Activated T-helper 17 cell treated with anti-CD3 and anti-CD28 coated beads, Interleukin-2, amount 50 U/mL, for 72 hours (primary cell): Measurements from ENCODE around the gene MIEF2. TPM values are rescaled to one million over a fixed set of nuclear protein-coding genes. Genes with fewer than 3 reads are reported as not detected.

Source experiments
- ATAC-seq: fragments of 150-1000 bp; cut with Tn5 transposase; replicated peaks from 2 replicates; pipeline ENCODE4 v1.10.0; 2021; ENCODE audit warnings: mild to moderate bottlenecking, moderate library complexity
- H3K27ac Mint-ChIP-seq: one replicate; pipeline ENCODE4 v1.8.0; 2022; ENCODE audit warnings: mixed read lengths
- H3K27me3 Mint-ChIP-seq: one replicate; pipeline ENCODE4 v1.8.0; 2022; ENCODE audit warnings: mixed read lengths
- H3K36me3 Mint-ChIP-seq: one replicate; pipeline ENCODE4 v1.8.0; 2022; ENCODE audit warnings: low read depth, mild to moderate bottlenecking, mixed read lengths
- H3K4me1 Mint-ChIP-seq: one replicate; pipeline ENCODE4 v1.8.0; 2022; ENCODE audit warnings: mixed read lengths
- H3K4me3 Mint-ChIP-seq: one replicate; pipeline ENCODE4 v1.8.0; 2022; ENCODE audit warnings: mild to moderate bottlenecking, mixed read lengths
- H3K9me3 Mint-ChIP-seq: one replicate; pipeline ENCODE4 v1.8.0; 2022; ENCODE audit warnings: mixed read lengths
- total RNA-seq, 2 donors: library from RNA; stranded (reverse); gene quantifications; one replicate each; pipeline ENCODE4 v1.2.3, GENCODE V29; 2022

Gene MIEF2
- total RNA-seq, 2 donors from 2014 or later: 5.0 to 15.2 TPM

- Mint-ChIP-seq H3K27ac (no peak overlapping the region), H3K4me3 (no peak overlapping the region)
These were observed 13.4 kb upstream of the MIEF2 start for GRCh38 chr17:18246880-18247612.

GRCh38 chr17:18247613-18248001 lies 12.9 kb upstream of the MIEF2 start:
- Mint-ChIP-seq H3K4me3 (no peak overlapping the region), H3K4me1 (peaks cover 5% of the 10 kb centered on the region), H3K9me3 (no peaks in the 10 kb centered on the region), H3K27me3 (no peaks in the 10 kb centered on the region), H3K36me3 (peaks cover 86% of the 10 kb centered on the region), H3K27ac (no peak overlapping the region)
- no peak for ATAC-seq

More at GRCh38 chr17:18246880-18247612, 13.4 kb upstream of the MIEF2 start:
- Mint-ChIP-seq H3K36me3 (peaks cover 81% of the 10 kb centered on the region), H3K27me3 (no peaks in the 10 kb centered on the region), H3K4me1 (peaks cover 5% of the 10 kb centered on the region), H3K9me3 (no peaks in the 10 kb centered on the region)
- ATAC-seq: peak; percentile 58

GRCh38 chr17:18248300-18248731 lies 12.1 kb upstream of the MIEF2 start:
- Mint-ChIP-seq H3K36me3 (peaks cover 94% of the 10 kb centered on the region), H3K27ac (peak overlapping the region; percentile 34), H3K27me3 (no peaks in the 10 kb centered on the region), H3K4me1 (peaks cover 5% of the 10 kb centered on the region), H3K4me3 (no peak overlapping the region), H3K9me3 (no peaks in the 10 kb centered on the region)
- peak; percentile 77 for ATAC-seq

- no peak overlapping the region for H3K4me3 Mint-ChIP-seq
- H3K27me3 Mint-ChIP-seq: no peaks in the 10 kb centered on the region
- no peak overlapping the region for H3K27ac Mint-ChIP-seq
- H3K9me3 Mint-ChIP-seq: no peaks in the 10 kb centered on the region
- no peak for ATAC-seq
- H3K4me1 Mint-ChIP-seq: peaks cover 5% of the 10 kb centered on the region
- H3K36me3 Mint-ChIP-seq: peaks cover 95% of the 10 kb centered on the region
These were observed 11.7 kb upstream of the MIEF2 start for GRCh38 chr17:18248811-18249210.

GRCh38 chr17:18250259-18250658 lies 10.2 kb upstream of the MIEF2 start:
- no peak overlapping the region for H3K27ac Mint-ChIP-seq
- H3K4me1 Mint-ChIP-seq: peaks cover 5% of the 10 kb centered on the region
- H3K9me3 Mint-ChIP-seq: no peaks in the 10 kb centered on the region
- H3K27me3 Mint-ChIP-seq: no peaks in the 10 kb centered on the region
- ATAC-seq: no peak
- H3K36me3 Mint-ChIP-seq: peaks cover 99% of the 10 kb centered on the region
- no peak overlapping the region for H3K4me3 Mint-ChIP-seq

GRCh38 chr17:18250708-18251107 lies 9.8 kb upstream of the MIEF2 start:
- Mint-ChIP-seq H3K36me3 (peaks cover 99% of the 10 kb centered on the region), H3K9me3 (no peaks in the 10 kb centered on the region), H3K4me3 (no peak overlapping the region), H3K27me3 (no peaks in the 10 kb centered on the region), H3K4me1 (peaks cover 5% of the 10 kb centered on the region), H3K27ac (no peak overlapping the region)
- ATAC-seq: no peak

GRCh38 chr17:18251204-18251603 lies 9.3 kb upstream of the MIEF2 start:
- Mint-ChIP-seq H3K36me3 (peaks cover 99% of the 10 kb centered on the region), H3K4me1 (peaks cover 5% of the 10 kb centered on the region)

GRCh38 chr17:18252160-18252559 lies 8.3 kb upstream of the MIEF2 start:
- Mint-ChIP-seq H3K27me3 (no peaks in the 10 kb centered on the region), H3K36me3 (peaks cover 99% of the 10 kb centered on the region), H3K4me1 (peaks cover 12% of the 10 kb centered on the region), H3K9me3 (no peaks in the 10 kb centered on the region), H3K4me3 (no peak overlapping the region), H3K27ac (peak overlapping the region; percentile 8)
- ATAC-seq: no peak

More at GRCh38 chr17:18251204-18251603, 9.3 kb upstream of the MIEF2 start:
- Mint-ChIP-seq H3K27ac (no peak overlapping the region), H3K27me3 (no peaks in the 10 kb centered on the region), H3K4me3 (no peak overlapping the region), H3K9me3 (no peaks in the 10 kb centered on the region)
- ATAC-seq: no peak

GRCh38 chr17:18253187-18253884 lies 7.1 kb upstream of the MIEF2 start:
- Mint-ChIP-seq H3K27ac (no peak overlapping the region), H3K36me3 (peaks cover 93% of the 10 kb centered on the region), H3K4me1 (peaks cover 9% of the 10 kb centered on the region), H3K27me3 (no peaks in the 10 kb centered on the region), H3K9me3 (no peaks in the 10 kb centered on the region), H3K4me3 (no peak overlapping the region)
- ATAC-seq: no peak

- Mint-ChIP-seq H3K27me3 (no peaks in the 10 kb centered on the region), H3K36me3 (peaks cover 85% of the 10 kb centered on the region), H3K9me3 (no peaks in the 10 kb centered on the region), H3K27ac (no peak overlapping the region), H3K4me3 (no peak overlapping the region), H3K4me1 (peaks cover 8% of the 10 kb centered on the region)
- no peak for ATAC-seq
These were observed 6.3 kb upstream of the MIEF2 start for GRCh38 chr17:18253947-18254821.

- H3K4me3 Mint-ChIP-seq: no peak overlapping the region
- H3K27me3 Mint-ChIP-seq: no peaks in the 10 kb centered on the region
- no peaks in the 10 kb centered on the region for H3K9me3 Mint-ChIP-seq
- H3K36me3 Mint-ChIP-seq: peaks cover 76% of the 10 kb centered on the region
- H3K27ac Mint-ChIP-seq: no peak overlapping the region
- H3K4me1 Mint-ChIP-seq: peaks cover 8% of the 10 kb centered on the region
- ATAC-seq: no peak
These were observed 5.4 kb upstream of the MIEF2 start for GRCh38 chr17:18254888-18255649.

GRCh38 chr17:18256351-18256750 lies 4.1 kb upstream of the MIEF2 start:
- no peaks in the 10 kb centered on the region for H3K9me3 Mint-ChIP-seq
- peaks cover 63% of the 10 kb centered on the region for H3K36me3 Mint-ChIP-seq
- H3K4me3 Mint-ChIP-seq: peak overlapping the region; percentile 96
- peaks cover 8% of the 10 kb centered on the region for H3K4me1 Mint-ChIP-seq
- H3K27me3 Mint-ChIP-seq: no peaks in the 10 kb centered on the region
- H3K27ac Mint-ChIP-seq: no peak overlapping the region
- no peak for ATAC-seq

- Mint-ChIP-seq H3K27me3 (no peaks in the 10 kb centered on the region), H3K36me3 (peaks cover 59% of the 10 kb centered on the region), H3K4me1 (peaks cover 8% of the 10 kb centered on the region), H3K9me3 (no peaks in the 10 kb centered on the region), H3K4me3 (peak overlapping the region; percentile 96), H3K27ac (peak overlapping the region; percentile 90)
- ATAC-seq: no peak
These were observed 3.7 kb upstream of the MIEF2 start for GRCh38 chr17:18256776-18257175.
